OCI-LY7 (cell line): Measurements from ENCODE around the gene ATR. TPM values are rescaled to one million over a fixed set of nuclear protein-coding genes. Genes with fewer than 3 reads are reported as not detected.

Experiments used
- BruUV-seq: library from RNA; stranded (reverse); fragments of 400-500 nt; replicated peaks from 2 replicates; lab custom pipeline; 2021; lab: Mats Ljungman, UMichigan
- CTCF ChIA-PET: fragments of 300-600 bp; sonication (Branson Sonifier 250); formaldehyde crosslinking; loops from one replicate; lab custom pipeline; 2022; ENCODE audit warnings: antibody characterized with exemption; ENCODE audit not compliant: unreplicated experiment; lab: Charles Lee
- POLR2A ChIA-PET: fragments of 300-600 bp; sonication (Branson Sonifier 250); formaldehyde crosslinking; loops from one replicate; lab custom pipeline; 2022; ENCODE audit warnings: antibody characterized with exemption; lab: Charles Lee
- DNase-seq: peaks from one replicate; pipeline ENCODE4 v3.0.0-alpha.2; 2015; ENCODE audit warnings: low spot score
- H2AFZ ChIP-seq: fragments of 200-600 bp; sonication (generic), shearing (Covaris generic); 2 replicates; pipeline ENCODE4 v1.6.1; 2014; ENCODE audit warnings: mild to moderate bottlenecking, antibody characterized with exemption, low read length, moderate library complexity
- H3K27ac ChIP-seq: fragments of 200-600 bp; sonication (generic); 2 replicates; pipeline ENCODE4 v1.5.1; 2014; ENCODE audit warnings: mixed run types, low read depth, mild to moderate bottlenecking, moderate library complexity, low read length, inconsistent platforms; ENCODE audit not compliant: poor library complexity, severe bottlenecking
- H3K36me3 ChIP-seq: fragments of 200-600 bp; sonication (generic); 2 replicates; pipeline ENCODE4 v1.6.1; 2014; ENCODE audit warnings: mild to moderate bottlenecking, antibody characterized with exemption, low read length, moderate library complexity, mixed read lengths; ENCODE audit not compliant: insufficient read depth
- H3K4me1 ChIP-seq: fragments of 200-600 bp; sonication (generic); 2 replicates; pipeline ENCODE4 v1.5.1; 2014; ENCODE audit warnings: mild to moderate bottlenecking, low read length; ENCODE audit not compliant: insufficient read depth, poor library complexity, severe bottlenecking
- H3K4me2 ChIP-seq: fragments of 200-600 bp; sonication (generic); 2 replicates; pipeline ENCODE4 v1.6.1; 2014; ENCODE audit warnings: mild to moderate bottlenecking, low read length
- H3K4me3 ChIP-seq: fragments of 200-600 bp; sonication (generic); 2 replicates; pipeline ENCODE4 v1.5.1; 2014; ENCODE audit warnings: mild to moderate bottlenecking, low read depth, low read length; ENCODE audit not compliant: poor library complexity, severe bottlenecking
- H3K79me2 ChIP-seq: fragments of 200-600 bp; sonication (generic); 2 replicates; pipeline ENCODE4 v1.6.1; 2016; ENCODE audit warnings: low read depth, mild to moderate bottlenecking, low read length, moderate library complexity, mixed read lengths; ENCODE audit not compliant: insufficient read depth
- H3K9me2 ChIP-seq: fragments of 200-600 bp; sonication (generic); 2 replicates; pipeline ENCODE4 v1.6.1; 2016; ENCODE audit warnings: mild to moderate bottlenecking, low read length, mixed read lengths; ENCODE audit not compliant: insufficient read depth
- H3K9me3 ChIP-seq: fragments of 200-600 bp; sonication (generic); 2 replicates; pipeline ENCODE4 v1.6.1; 2014; ENCODE audit warnings: mild to moderate bottlenecking, mixed run types, low read length, mixed read lengths
- H4K20me1 ChIP-seq: fragments of 200-600 bp; sonication (generic); 2 replicates; pipeline ENCODE4 v1.6.1; 2014; ENCODE audit warnings: mild to moderate bottlenecking, antibody characterized with exemption, low read length, moderate library complexity, mixed read lengths; ENCODE audit not compliant: insufficient read depth
- EZH2phosphoT487 ChIP-seq: fragments of 200-600 bp; sonication (generic); IDR thresholded peaks from 2 replicates; pipeline ENCODE4 v1.6.1; 2018; ENCODE audit warnings: low read depth, borderline replicate concordance, mild to moderate bottlenecking, mixed run types, antibody characterized with exemption, low read length, moderate library complexity, mixed read lengths
- intact Hi-C: fragments of 100-400 bp; cut with micrococcal nuclease; formaldehyde crosslinking; loops from one replicate; pipeline ENCODE4 v1.10.0; 2022; ENCODE audit not compliant: unreplicated experiment
- total RNA-seq, 2 experiments: library from RNA; depleted of rRNA in 1 of 2; stranded (reverse); fragments of >200 nt in 1 of 2; shearing (Covaris generic) in 1 of 2; gene quantifications; 2 replicates each; pipeline ENCODE4 v1.2.3, GENCODE V29; 2014 to 2022
- TF ChIP-seq, protein P1 (sequence below): fragments of 200-600 bp; sonication (generic); conservative IDR thresholded peaks from 2 replicates; pipeline ENCODE4 v1.5.1; 2014; ENCODE audit warnings: mild to moderate bottlenecking, antibody characterized with exemption, low read length, moderate library complexity, mixed read lengths

The ATR gene
- total RNA-seq, 2 experiments from 2014 or later, result 27.1 to 49.5 TPM

- H3K9me3 ChIP-seq, result no peaks in the 10 kb centered on the region
- no peaks in the 10 kb centered on the region for H4K20me1 ChIP-seq
- BruUV-seq, result no TSS peak
- intact Hi-C loops, result no loop called here
- no peak overlapping the region for H2AFZ ChIP-seq
- ChIA-PET POLR2A (interaction anchor here (0.6 to 2.0 kb wide), 2 partner anchors 13 kb away, joined by 3 to 5 read pairs; no protein-coding TSS in a partner anchor), CTCF (no interaction called here)
- no peaks in the 10 kb centered on the region for H3K36me3 ChIP-seq
- H3K79me2 ChIP-seq, result no peaks in the 10 kb centered on the region
- no peak for DNase-seq
- no peaks in the 10 kb centered on the region for H3K9me2 ChIP-seq
- H3K27ac ChIP-seq, result no peak overlapping the region
- no peak overlapping the region for H3K4me2 ChIP-seq
- H3K4me3 ChIP-seq, result no peak overlapping the region
- TF ChIP-seq, protein P1, sequence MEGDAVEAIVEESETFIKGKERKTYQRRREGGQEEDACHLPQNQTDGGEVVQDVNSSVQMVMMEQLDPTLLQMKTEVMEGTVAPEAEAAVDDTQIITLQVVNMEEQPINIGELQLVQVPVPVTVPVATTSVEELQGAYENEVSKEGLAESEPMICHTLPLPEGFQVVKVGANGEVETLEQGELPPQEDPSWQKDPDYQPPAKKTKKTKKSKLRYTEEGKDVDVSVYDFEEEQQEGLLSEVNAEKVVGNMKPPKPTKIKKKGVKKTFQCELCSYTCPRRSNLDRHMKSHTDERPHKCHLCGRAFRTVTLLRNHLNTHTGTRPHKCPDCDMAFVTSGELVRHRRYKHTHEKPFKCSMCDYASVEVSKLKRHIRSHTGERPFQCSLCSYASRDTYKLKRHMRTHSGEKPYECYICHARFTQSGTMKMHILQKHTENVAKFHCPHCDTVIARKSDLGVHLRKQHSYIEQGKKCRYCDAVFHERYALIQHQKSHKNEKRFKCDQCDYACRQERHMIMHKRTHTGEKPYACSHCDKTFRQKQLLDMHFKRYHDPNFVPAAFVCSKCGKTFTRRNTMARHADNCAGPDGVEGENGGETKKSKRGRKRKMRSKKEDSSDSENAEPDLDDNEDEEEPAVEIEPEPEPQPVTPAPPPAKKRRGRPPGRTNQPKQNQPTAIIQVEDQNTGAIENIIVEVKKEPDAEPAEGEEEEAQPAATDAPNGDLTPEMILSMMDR, result no peak
- no peak for TF ChIP-seq EZH2phosphoT487
- H3K4me1 ChIP-seq, result no peaks in the 10 kb centered on the region
Measured at GRCh38 chr3:142622405-142622804, 43.9 kb upstream of the ATR start.

- no peak for DNase-seq
- intact Hi-C loops, result no loop called here
- no peaks in the 10 kb centered on the region for H3K9me3 ChIP-seq
- H3K4me1 ChIP-seq, result no peaks in the 10 kb centered on the region
- no peak overlapping the region for H3K4me3 ChIP-seq
- H3K79me2 ChIP-seq, result no peaks in the 10 kb centered on the region
- H3K9me2 ChIP-seq, result 0 out of 2 replicates have a peak, but pooled peaks cover 3% of the 10 kb centered on the region
- no TSS peak for BruUV-seq
- no peak overlapping the region for H2AFZ ChIP-seq
- no peak for TF ChIP-seq EZH2phosphoT487
- TF ChIP-seq, protein P1, result no peak
- ChIA-PET CTCF (no interaction called here), POLR2A (no interaction called here)
- H3K36me3 ChIP-seq, result no peaks in the 10 kb centered on the region
- no peak overlapping the region for H3K27ac ChIP-seq
- H3K4me2 ChIP-seq, result no peak overlapping the region
- no peaks in the 10 kb centered on the region for H4K20me1 ChIP-seq
Measured at GRCh38 chr3:142618917-142619461, 40.5 kb upstream of the ATR start.

- CTCF ChIA-PET, result no interaction called here
- POLR2A ChIA-PET, result interaction anchor here (0.9 kb wide), 1 partner anchor 26 kb away, joined by 3 read pairs; no protein-coding TSS in a partner anchor
- no peak overlapping the region for H3K27ac ChIP-seq
- H4K20me1 ChIP-seq, result no peaks in the 10 kb centered on the region
- no peak overlapping the region for H2AFZ ChIP-seq
- H3K79me2 ChIP-seq, result no peaks in the 10 kb centered on the region
- H3K4me2 ChIP-seq, result no peak overlapping the region
- BruUV-seq, result no TSS peak
- intact Hi-C loops, result no loop called here
- no peak for TF ChIP-seq EZH2phosphoT487
- TF ChIP-seq, protein P1, result no peak
- no peak overlapping the region for H3K4me3 ChIP-seq
- 0 out of 2 replicates have a peak, but pooled peaks cover 3% of the 10 kb centered on the region for H3K9me2 ChIP-seq
- H3K36me3 ChIP-seq, result no peaks in the 10 kb centered on the region
- H3K4me1 ChIP-seq, result no peaks in the 10 kb centered on the region
- DNase-seq, result no peak
- H3K9me3 ChIP-seq, result no peaks in the 10 kb centered on the region
Measured at GRCh38 chr3:142615171-142615570, 36.6 kb upstream of the ATR start.
